HAP-1 (cell line): ENCODE data around the gene ABCC1.
A peak's percentile ranks its signal among the peaks of the same experiment; 100 is the strongest.

Experiments used
- DNase-seq, 2 experiments: peaks; one replicate each; pipeline ENCODE4 v3.0.0-alpha.2; 2016 to 2020; ENCODE audit warnings: low spot score in 2 of 2
- H3K27me3 ChIP-seq: fragments of 250-450 bp; sonication (Bioruptor Pico); 2 replicates; pipeline ENCODE4 v1.5.1; 2020; ENCODE audit warnings: low read depth, mild to moderate bottlenecking, moderate library complexity
- H3K36me3 ChIP-seq: fragments of 250-450 bp; sonication (Bioruptor Pico); replicated peaks from 2 replicates; pipeline ENCODE4 v1.5.1; 2020; ENCODE audit warnings: mild to moderate bottlenecking
- H3K4me1 ChIP-seq: fragments of 250-450 bp; sonication (Bioruptor Pico); 2 replicates; pipeline ENCODE4 v1.5.1; 2020; ENCODE audit warnings: mild to moderate bottlenecking
- H3K4me3 ChIP-seq: fragments of 250-450 bp; sonication (Bioruptor Pico); 2 replicates; pipeline ENCODE4 v1.5.1; 2020; ENCODE audit warnings: mild to moderate bottlenecking, moderate library complexity
- H3K9me3 ChIP-seq: fragments of 250-450 bp; sonication (Bioruptor Pico); 2 replicates; pipeline ENCODE4 v1.5.1; 2020; ENCODE audit warnings: mild to moderate bottlenecking, moderate library complexity
- in situ Hi-C: fragments of 300-500 bp; cut with MboI; formaldehyde crosslinking; loops from 3 replicates; pipeline ENCODE4 v1.14.3; 2020; ENCODE audit warnings: low sequenced_read_pairs, inconsistent platforms, mixed read lengths

The ABCC1 gene

DNA sequence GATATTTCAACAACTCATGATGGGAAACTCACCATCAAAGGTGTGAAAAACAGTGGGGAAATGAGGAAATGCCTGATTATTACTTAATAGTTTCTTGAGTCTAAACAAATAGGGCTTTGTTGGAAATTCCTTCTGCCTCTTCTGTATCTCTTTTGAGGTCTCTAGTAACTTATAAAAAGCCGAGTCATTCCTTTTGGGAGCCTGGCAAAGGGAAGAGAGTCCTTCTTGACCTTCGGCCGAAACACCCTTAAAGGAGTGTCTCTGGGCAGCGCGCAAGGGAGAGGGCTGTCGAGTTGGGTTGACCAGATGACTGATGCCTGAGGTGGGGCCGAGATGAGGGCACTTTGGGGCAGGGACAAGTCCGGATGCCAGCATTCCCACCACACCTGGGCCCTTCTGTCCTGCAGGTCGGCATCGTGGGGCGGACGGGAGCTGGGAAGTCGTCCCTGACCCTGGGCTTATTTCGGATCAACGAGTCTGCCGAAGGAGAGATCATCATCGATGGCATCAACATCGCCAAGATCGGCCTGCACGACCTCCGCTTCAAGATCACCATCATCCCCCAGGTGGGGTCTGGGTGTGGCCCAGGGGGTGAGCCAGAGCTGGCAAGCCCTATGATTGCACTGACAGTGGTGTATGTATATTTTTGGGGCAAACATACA lies 184.7 kb downstream of the ABCC1 start:
- Histone ChIP-seq H3K36me3 (peaks cover 61% of the 10 kb centered on the region), H3K27me3 (no peaks in the 10 kb centered on the region), H3K4me3 (no peak overlapping the region), H3K4me1 (no peaks in the 10 kb centered on the region), H3K9me3 (no peaks in the 10 kb centered on the region)
- in situ Hi-C loops, result no loop called here
- DNase-seq, result no peak

DNA sequence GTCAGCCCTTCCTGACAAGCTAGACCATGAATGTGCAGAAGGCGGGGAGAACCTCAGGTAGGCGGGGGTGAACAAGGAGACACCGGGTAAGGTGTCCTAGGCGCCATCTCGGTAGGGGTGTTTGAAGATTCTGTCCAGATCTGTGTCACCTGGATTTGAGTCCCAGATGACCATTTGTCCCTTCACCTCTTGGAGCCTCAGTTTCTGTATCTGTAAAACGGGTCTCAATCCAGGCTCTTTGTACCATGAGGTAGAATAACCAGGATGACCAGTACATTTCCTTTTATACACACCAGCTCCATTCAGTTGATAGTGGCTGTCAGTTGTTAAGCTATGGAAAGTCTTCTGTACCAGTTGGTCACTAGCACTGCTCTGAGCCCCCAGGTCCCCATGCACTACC lies 187.2 kb downstream of the ABCC1 start:
- Histone ChIP-seq H3K4me3 (no peak overlapping the region), H3K9me3 (no peaks in the 10 kb centered on the region), H3K36me3 (peaks cover 75% of the 10 kb centered on the region), H3K27me3 (no peaks in the 10 kb centered on the region), H3K4me1 (no peaks in the 10 kb centered on the region)
- in situ Hi-C loops, result no loop called here
- DNase-seq, result no peak

DNA sequence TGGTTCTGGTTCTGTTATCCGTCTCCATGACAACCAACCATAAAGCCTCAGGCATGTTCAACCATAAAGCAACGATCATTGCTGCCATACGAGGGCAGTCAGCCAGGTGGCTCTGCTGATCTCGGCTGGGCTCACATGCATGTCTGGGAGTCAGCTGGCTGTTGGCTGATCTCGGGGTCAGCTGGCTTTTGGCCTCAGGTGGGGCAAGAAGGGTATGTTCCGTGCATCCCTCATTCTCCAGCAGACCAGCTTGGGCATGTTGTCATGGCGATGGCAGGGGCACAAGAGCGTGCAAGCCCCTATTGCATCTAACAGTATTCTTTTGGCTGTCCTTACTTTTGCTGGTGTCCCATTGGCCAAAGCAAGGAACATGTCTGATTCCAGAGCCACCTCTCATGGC lies 187.7 kb downstream of the ABCC1 start:
- in situ Hi-C loops, result no loop called here
- Histone ChIP-seq H3K4me3 (no peak overlapping the region), H3K9me3 (no peaks in the 10 kb centered on the region), H3K36me3 (peaks cover 72% of the 10 kb centered on the region), H3K4me1 (no peaks in the 10 kb centered on the region), H3K27me3 (no peaks in the 10 kb centered on the region)
- no peak for DNase-seq

DNA sequence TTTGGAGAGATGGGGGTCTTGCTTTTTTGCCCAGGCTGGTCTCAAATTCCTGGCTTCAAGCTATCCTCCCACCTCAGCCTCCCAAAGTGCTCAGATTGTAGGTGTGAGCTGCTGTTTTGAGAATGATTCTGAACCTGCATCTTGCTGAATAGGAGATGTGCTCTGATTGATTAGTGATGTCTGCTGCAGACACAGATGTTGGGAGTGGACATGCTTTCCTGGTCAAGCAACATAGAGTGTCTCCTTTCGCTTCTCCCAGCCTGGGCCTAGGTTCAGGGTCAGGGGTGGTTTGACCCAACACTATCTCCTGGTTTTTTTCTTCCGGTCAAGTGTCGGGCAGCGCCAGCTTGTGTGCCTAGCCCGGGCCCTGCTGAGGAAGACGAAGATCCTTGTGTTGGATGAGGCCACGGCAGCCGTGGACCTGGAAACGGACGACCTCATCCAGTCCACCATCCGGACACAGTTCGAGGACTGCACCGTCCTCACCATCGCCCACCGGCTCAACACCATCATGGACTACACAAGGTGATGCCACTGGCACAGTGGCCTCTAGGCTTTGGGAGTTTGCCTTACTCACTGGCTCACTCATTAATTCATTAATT lies 188.7 kb downstream of the ABCC1 start:
- H3K9me3 ChIP-seq, result no peaks in the 10 kb centered on the region
- no peaks in the 10 kb centered on the region for H3K27me3 ChIP-seq
- no peak for DNase-seq
- H3K36me3 ChIP-seq, result peaks cover 77% of the 10 kb centered on the region
- no peak overlapping the region for H3K4me3 ChIP-seq
- H3K4me1 ChIP-seq, result no peaks in the 10 kb centered on the region
- in situ Hi-C loops, result no loop called here

DNA sequence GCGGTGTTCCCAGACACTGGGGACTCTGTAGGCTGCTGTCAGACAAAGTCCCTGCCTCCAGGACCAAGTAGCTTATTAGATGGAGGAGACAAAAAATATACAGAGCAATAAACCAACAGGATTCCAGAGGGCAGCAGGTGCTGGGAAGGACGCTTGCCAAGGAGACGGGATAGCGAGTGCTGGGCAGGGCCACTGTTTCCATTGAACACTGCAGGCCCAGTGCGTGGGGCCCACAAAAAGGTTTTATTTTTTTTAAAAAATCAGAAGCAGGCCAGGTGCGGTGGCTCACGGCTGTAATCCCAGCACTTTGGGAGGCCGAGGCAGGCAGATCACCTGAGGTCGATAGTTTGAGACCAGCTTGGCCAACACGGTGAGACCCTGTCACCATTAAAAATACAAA lies 189.6 kb downstream of the ABCC1 start:
- in situ Hi-C loops, result no loop called here
- H3K36me3 ChIP-seq, result peaks cover 75% of the 10 kb centered on the region
- no peaks in the 10 kb centered on the region for H3K27me3 ChIP-seq

DNA sequence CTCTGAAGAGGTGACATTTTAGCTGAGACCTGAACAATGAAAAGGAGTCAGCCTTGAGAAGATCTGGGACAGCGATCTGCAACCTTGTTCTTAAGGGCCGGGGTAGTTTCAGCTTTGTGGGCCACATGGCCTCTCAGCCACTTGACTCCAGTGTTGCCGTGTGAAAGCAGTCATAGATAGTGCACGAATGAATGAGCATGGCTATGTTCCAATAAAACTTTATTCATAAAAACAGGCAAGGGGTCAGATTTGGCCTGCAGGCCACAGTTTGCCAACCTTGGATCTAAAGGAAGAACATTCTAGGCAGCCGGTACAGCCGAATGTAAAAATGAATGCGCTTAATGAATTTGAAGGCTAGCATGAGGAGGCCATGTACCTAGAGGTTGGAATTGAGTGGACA lies 190.4 kb downstream of the ABCC1 start:
- no peaks in the 10 kb centered on the region for H3K4me1 ChIP-seq
- H3K9me3 ChIP-seq, result no peaks in the 10 kb centered on the region
- H3K27me3 ChIP-seq, result no peaks in the 10 kb centered on the region
- no peak for DNase-seq
- H3K36me3 ChIP-seq, result peaks cover 72% of the 10 kb centered on the region
- in situ Hi-C loops, result no loop called here
- no peak overlapping the region for H3K4me3 ChIP-seq

More for the DNA sequence above, 189.6 kb downstream of the ABCC1 start:
- Histone ChIP-seq H3K4me3 (no peak overlapping the region), H3K4me1 (no peaks in the 10 kb centered on the region), H3K9me3 (no peaks in the 10 kb centered on the region)
- DNase-seq, result no peak

DNA sequence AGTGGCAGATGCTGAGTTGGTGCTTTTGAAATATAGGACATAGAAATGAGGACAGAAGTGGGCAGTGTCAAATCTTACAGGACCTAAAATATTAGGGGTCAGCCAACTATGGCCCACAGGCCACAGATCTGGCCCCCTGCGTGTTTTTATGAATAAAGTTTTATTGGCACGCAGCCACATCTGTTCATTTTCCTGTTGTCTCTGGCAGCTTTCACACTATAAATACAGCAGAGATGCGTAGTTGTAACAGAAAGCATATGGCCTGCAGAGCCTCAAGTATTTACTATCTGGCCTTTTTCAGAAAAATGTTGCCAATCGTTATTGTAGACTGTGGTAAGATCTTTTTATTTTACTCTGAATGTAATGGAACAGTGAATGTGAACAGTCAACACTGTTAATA lies 191.1 kb downstream of the ABCC1 start:
- no peak for DNase-seq
- H3K9me3 ChIP-seq, result no peaks in the 10 kb centered on the region
- in situ Hi-C loops, result no loop called here
- H3K36me3 ChIP-seq, result peaks cover 65% of the 10 kb centered on the region
- H3K4me1 ChIP-seq, result no peaks in the 10 kb centered on the region
- H3K27me3 ChIP-seq, result no peaks in the 10 kb centered on the region
- H3K4me3 ChIP-seq, result no peak overlapping the region

DNA sequence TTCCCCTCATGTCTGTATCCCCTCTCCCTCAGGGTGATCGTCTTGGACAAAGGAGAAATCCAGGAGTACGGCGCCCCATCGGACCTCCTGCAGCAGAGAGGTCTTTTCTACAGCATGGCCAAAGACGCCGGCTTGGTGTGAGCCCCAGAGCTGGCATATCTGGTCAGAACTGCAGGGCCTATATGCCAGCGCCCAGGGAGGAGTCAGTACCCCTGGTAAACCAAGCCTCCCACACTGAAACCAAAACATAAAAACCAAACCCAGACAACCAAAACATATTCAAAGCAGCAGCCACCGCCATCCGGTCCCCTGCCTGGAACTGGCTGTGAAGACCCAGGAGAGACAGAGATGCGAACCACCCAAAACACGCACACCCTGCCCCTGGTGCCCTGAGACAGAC lies 191.7 kb downstream of the ABCC1 start:
- H3K36me3 ChIP-seq, result peaks cover 59% of the 10 kb centered on the region

DNA sequence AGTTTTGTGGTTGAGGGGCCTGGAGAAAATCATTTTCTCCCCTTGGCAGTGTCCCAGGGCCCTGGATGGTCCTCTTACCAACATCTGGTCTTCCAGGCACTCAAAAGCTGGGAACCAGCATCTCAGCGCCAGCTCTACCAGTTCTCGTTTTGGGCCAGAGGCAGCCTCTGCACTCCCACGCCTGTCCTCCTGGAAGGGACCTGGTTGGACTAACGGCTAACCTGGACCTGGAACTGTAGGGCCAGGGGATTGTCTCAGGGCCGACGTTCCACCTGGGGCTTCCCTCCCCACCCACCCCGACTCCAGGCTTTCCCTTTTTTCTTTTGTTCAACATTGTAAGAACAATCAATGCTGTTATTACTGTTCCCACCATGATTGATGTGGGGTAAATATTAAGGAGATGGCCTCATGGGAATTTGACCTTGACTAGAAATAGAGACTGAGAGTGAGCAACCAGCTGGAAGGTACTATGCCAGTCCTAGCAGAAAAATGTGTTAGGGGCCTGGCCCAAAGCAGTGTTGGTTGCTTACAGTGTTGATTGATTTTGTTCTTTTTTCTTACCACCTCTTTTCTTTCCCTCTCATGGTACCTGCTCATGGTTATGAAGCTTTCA lies 192.5 kb downstream of the ABCC1 start:
- H3K4me3 ChIP-seq, result no peak overlapping the region
- in situ Hi-C loops, result no loop called here
- DNase-seq, result no peak
- no peaks in the 10 kb centered on the region for H3K27me3 ChIP-seq
- H3K4me1 ChIP-seq, result no peaks in the 10 kb centered on the region
- peaks cover 52% of the 10 kb centered on the region for H3K36me3 ChIP-seq
- H3K9me3 ChIP-seq, result no peaks in the 10 kb centered on the region

More for the DNA sequence above, 191.7 kb downstream of the ABCC1 start:
- H3K9me3 ChIP-seq, result no peaks in the 10 kb centered on the region
- H3K4me3 ChIP-seq, result no peak overlapping the region
- no peaks in the 10 kb centered on the region for H3K4me1 ChIP-seq
- DNase-seq, result no peak
- in situ Hi-C loops, result no loop called here
- no peaks in the 10 kb centered on the region for H3K27me3 ChIP-seq

DNA sequence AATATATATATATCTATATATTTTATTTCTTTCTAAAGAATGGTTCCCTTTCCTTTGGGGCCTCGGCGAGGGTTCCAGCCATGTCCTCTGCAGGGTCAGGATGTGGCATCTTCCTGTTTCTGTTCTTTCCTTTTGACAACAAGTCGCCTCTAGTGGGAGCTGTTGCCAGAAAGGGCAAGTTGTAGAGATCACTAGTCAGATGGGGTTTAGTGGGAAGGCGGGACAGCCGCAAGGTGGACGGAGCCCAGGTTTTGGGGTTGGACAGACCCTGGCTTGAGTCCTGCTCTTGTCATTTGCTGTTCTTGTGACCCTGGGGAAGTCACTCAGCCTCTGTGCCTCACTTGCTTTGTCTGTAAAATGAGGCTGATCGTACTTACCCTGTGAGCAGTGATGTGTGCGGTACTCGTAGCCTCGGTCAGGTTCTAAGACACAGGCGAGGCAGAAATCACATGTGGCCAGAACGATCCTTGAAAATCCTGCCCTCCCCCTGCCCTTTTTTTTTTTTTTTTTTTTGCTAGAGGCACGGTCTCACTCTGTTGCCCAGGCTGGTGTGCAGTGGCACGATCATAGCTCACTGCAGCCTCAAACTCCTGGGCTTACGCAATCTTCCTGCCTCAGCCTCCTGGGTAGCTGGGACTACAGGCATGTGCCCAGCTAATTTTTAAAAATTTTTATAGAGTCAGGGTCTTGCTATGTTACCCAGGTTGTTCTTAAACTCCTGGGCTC lies 193.8 kb downstream of the ABCC1 start:
- peaks cover 44% of the 10 kb centered on the region for H3K36me3 ChIP-seq
- peak in 1 of 2 experiments; percentile 52 for DNase-seq

DNA sequence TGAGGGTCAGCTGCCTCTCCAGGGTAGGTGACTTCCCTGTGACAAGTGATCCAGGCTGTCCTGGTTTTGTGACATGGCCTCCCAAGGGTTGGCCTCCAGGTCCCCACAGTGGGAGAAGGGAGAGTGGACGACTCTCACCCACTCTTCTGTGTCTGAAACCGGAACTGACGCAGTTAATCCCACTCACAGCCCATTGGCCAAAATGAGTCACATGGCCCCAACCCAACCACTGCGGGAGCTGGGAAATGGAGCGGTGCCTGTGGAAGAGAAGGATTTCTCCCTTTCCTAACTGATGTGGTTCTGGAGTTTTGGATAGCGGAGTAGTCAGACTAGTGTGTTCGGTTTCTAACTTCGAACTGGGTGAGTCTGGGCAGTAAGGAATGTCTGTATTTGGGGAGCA lies 194.5 kb downstream of the ABCC1 start:
- Histone ChIP-seq H3K36me3 (peaks cover 37% of the 10 kb centered on the region), H3K4me3 (no peak overlapping the region), H3K9me3 (no peaks in the 10 kb centered on the region), H3K4me1 (no peaks in the 10 kb centered on the region), H3K27me3 (no peaks in the 10 kb centered on the region)
- in situ Hi-C loops, result no loop called here
- DNase-seq, result no peak

More for the DNA sequence above, 193.8 kb downstream of the ABCC1 start:
- no peak overlapping the region for H3K4me3 ChIP-seq
- in situ Hi-C loops, result no loop called here
- no peaks in the 10 kb centered on the region for H3K4me1 ChIP-seq
- no peaks in the 10 kb centered on the region for H3K9me3 ChIP-seq
- no peaks in the 10 kb centered on the region for H3K27me3 ChIP-seq

DNA sequence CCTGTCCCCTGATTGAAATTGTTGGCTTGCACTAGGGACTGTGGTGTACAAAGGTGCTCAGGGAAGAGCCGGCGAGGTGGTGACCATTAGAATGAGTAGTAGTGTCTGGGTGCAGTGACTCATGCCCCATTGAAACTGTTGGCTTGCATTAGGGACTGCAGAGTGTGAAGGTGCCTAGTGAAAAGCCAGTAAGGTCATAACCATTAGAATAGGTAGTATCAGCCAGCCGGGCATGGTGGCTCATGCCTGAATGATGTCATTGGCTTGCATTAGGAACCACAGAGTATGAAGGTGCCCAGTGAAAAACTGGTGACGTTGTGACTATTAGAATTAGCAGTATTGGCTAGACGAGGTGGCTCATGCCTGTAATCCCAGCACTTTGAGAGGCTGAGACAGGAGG lies 195.0 kb downstream of the ABCC1 start:
- Histone ChIP-seq H3K36me3 (peaks cover 34% of the 10 kb centered on the region), H3K27me3 (no peaks in the 10 kb centered on the region), H3K4me1 (no peaks in the 10 kb centered on the region), H3K4me3 (no peak overlapping the region), H3K9me3 (no peaks in the 10 kb centered on the region)
- in situ Hi-C loops, result no loop called here
- no peak for DNase-seq

DNA sequence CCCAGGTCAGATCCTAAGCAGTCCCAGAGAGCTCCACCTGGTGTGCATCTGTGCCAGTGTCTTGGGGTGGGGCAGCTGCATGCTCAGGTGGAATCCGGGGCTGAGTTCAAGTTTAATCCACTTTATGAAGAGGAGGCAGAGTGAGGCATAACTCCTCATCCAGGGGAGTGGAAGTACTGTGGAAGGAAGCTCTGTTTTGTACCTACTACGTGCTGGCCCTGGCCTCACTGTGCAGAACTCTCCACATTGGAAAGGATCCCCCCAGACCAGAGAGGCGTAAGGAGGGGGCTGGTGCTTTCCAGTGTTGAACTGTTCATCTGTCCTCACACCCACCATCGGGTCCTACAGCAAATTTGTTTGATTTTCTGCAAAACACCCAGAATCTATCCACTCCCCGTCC lies 195.9 kb downstream of the ABCC1 start:
- Histone ChIP-seq H3K36me3 (peaks cover 26% of the 10 kb centered on the region), H3K4me1 (no peaks in the 10 kb centered on the region), H3K27me3 (no peaks in the 10 kb centered on the region), H3K4me3 (no peak overlapping the region), H3K9me3 (no peaks in the 10 kb centered on the region)
- in situ Hi-C loops, result no loop called here
- no peak for DNase-seq
